K562 (cell line): ENCODE measurements around the gene SNX25. TPM values are rescaled to one million over a fixed set of nuclear protein-coding genes. Genes with fewer than 3 reads are reported as not detected.

Experiments used
- ATAC-seq: fragments of 200-7000 bp; cut with Tn5 transposase; 3 replicates; pipeline ENCODE4 v1.9.1; 2020; ENCODE audit warnings: moderate library complexity
- BruUV-seq: library from RNA; stranded (reverse); fragments of 400-500 nt; replicated peaks from 2 replicates; lab custom pipeline; 2021; lab: Mats Ljungman, UMichigan
- CTCF ChIA-PET: fragments of 300-600 bp; formaldehyde crosslinking; extraction: SDS; loops from one replicate; lab custom pipeline; 2021; ENCODE audit warnings: low intra/inter-chr PET ratio; lab: Yijun Ruan, JAX
- POLR2A ChIA-PET: fragments of 300-600, 350-650 bp; sonication (Branson Sonifier 250); formaldehyde crosslinking; extraction: SDS; loops from one replicate; lab custom pipeline; 2021; ENCODE audit warnings: antibody characterized with exemption, inconsistent platforms; lab: Yijun Ruan, JAX
- DNase-seq, 4 experiments: peaks; one replicate each; pipeline versions ENCODE4 v3.0.0 to v3.0.0-alpha.2; 2011 to 2018; ENCODE audit warnings: low spot score in 3 of 4, mixed read lengths in 3 of 4; ENCODE audit errors: extremely low read depth in 1 of 4
- FAIRE-seq: peaks from 2 replicates; lab custom pipeline; 2011; peaks lifted over from hg19 to GRCh38; lab: Jason Lieb, UNC
- H2AFZ ChIP-seq: 2 replicates; pipeline ENCODE4 v1.6.0; 2011; ENCODE audit warnings: low read depth, low read length, control low read depth, inconsistent platforms
- H3K27ac ChIP-seq: fragments of 200-600 bp; 3 replicates; pipeline ENCODE4 v1.8.0; 2011; ENCODE audit warnings: low read depth, mild to moderate bottlenecking, control low read depth, inconsistent platforms, low read length, moderate library complexity, mixed read lengths; ENCODE audit errors: extremely low read depth
- H3K27me3 ChIP-seq, 2 experiments: fragments of 300-600 bp in 1 of 2; 2 replicates in 1 of 2; 3 replicates in 1 of 2; pipeline versions ENCODE4 v1.6.0 to v1.8.0; 2011; ENCODE audit warnings: inconsistent platforms in 2 of 2, low read length in 2 of 2, mild to moderate bottlenecking in 1 of 2, mixed read lengths in 1 of 2, moderate library complexity in 1 of 2; ENCODE audit not compliant: control insufficient read depth in 2 of 2, insufficient read depth in 2 of 2
- H3K36me3 ChIP-seq: fragments of 300-600 bp; 3 replicates; pipeline ENCODE4 v1.8.0; 2011; ENCODE audit warnings: mild to moderate bottlenecking, low read length, inconsistent platforms; ENCODE audit not compliant: control insufficient read depth, insufficient read depth
- H3K4me1 ChIP-seq, 2 experiments: fragments of 200-600 bp in 1 of 2; replicated peaks in 1 of 2; 2 replicates in 1 of 2; 3 replicates in 1 of 2; pipeline versions ENCODE4 v1.5.1 to v1.8.0; 2011; ENCODE audit warnings: inconsistent platforms in 2 of 2, low read length in 2 of 2, mild to moderate bottlenecking in 1 of 2, mixed read lengths in 1 of 2, moderate library complexity in 1 of 2; ENCODE audit not compliant: control insufficient read depth in 2 of 2, insufficient read depth in 2 of 2
- H3K4me2 ChIP-seq: 2 replicates; pipeline ENCODE4 v1.6.1; 2011; ENCODE audit warnings: low read length, control low read depth, inconsistent platforms, mixed read lengths; ENCODE audit not compliant: insufficient read depth
- H3K4me3 ChIP-seq: fragments of 200-600 bp; sonication (generic), shearing (Covaris generic); 2 replicates; pipeline ENCODE4 v1.5.1; 2016; ENCODE audit warnings: control low read depth, inconsistent platforms
- H3K79me2 ChIP-seq: fragments of 200-600 bp; 3 replicates; pipeline ENCODE4 v1.8.0; 2011; ENCODE audit warnings: low read length, inconsistent platforms; ENCODE audit not compliant: control insufficient read depth, insufficient read depth
- H3K9ac ChIP-seq, 2 experiments: 2 replicates each; pipeline versions ENCODE4 v1.6.0 to v1.6.1; 2011; ENCODE audit warnings: low read depth in 2 of 2, low read length in 2 of 2, control low read depth in 1 of 2, inconsistent platforms in 1 of 2, mild to moderate bottlenecking in 1 of 2, mixed read lengths in 1 of 2; ENCODE audit not compliant: insufficient read depth in 1 of 2
- H3K9me1 ChIP-seq: one replicate; pipeline ENCODE4 v1.6.0; 2011; ENCODE audit warnings: inconsistent platforms, mild to moderate bottlenecking, low read length, moderate library complexity; ENCODE audit not compliant: control insufficient read depth, insufficient read depth
- H3K9me3 ChIP-seq: replicated peaks from 2 replicates; pipeline ENCODE4 v1.5.1; 2011; ENCODE audit warnings: low read depth, low read length, inconsistent platforms; ENCODE audit not compliant: control insufficient read depth, insufficient read depth
- H4K20me1 ChIP-seq: replicated peaks from 2 replicates; pipeline ENCODE4 v1.6.1; 2011; ENCODE audit warnings: low read length, inconsistent platforms, mixed read lengths; ENCODE audit not compliant: control insufficient read depth, insufficient read depth
- HINFP ChIP-seq: fragments of 450-650 bp; conservative IDR thresholded peaks from 2 replicates; pipeline ENCODE4 v1.6.1; 2016; ENCODE audit warnings: missing genetic modification characterization, low read depth, mild to moderate bottlenecking, control low read depth, missing compliant biosample characterization
- IFI16 ChIP-seq: fragments of 250-450 bp; sonication (Bioruptor Pico); IDR thresholded peaks from 2 replicates; pipeline ENCODE4 v2.1.2; 2022; ENCODE audit warnings: mild to moderate bottlenecking, inconsistent platforms
- MCM5 ChIP-seq: fragments of 450-650 bp; IDR thresholded peaks from 2 replicates; pipeline ENCODE4 v1.6.1; 2016; ENCODE audit warnings: low read depth
- PTBP1 ChIP-seq: fragments of 200-400 bp; formaldehyde crosslinking; IDR thresholded peaks from 2 replicates; pipeline ENCODE4 v1.6.1; 2017; ENCODE audit warnings: low read depth, low read length
- RFX5 ChIP-seq: IDR thresholded peaks from 2 replicates; pipeline ENCODE4 v1.6.1; 2011; ENCODE audit warnings: low read depth, mild to moderate bottlenecking, improper control_type of control experiment, low read length
- TGIF2 ChIP-seq: sonication (generic); formaldehyde crosslinking; IDR thresholded peaks from 2 replicates; pipeline ENCODE4 v1.8.1; 2022; ENCODE audit warnings: mild to moderate bottlenecking, missing genetic modification reagents, moderate library complexity
- WGBS: fragments of 100-300 bp; shearing (Covaris generic); methylation state at CpG from one replicate; pipeline ENCODE4 v1.1.6; 2016; ENCODE audit warnings: low coverage, mixed read lengths; ENCODE audit not compliant: insufficient coverage; ENCODE audit errors: missing lambda C conversion rate; 5-methylcytosine and 5-hydroxymethylcytosine counted together
- in situ Hi-C: fragments of 300-500 bp; cut with MboI; formaldehyde crosslinking; loops from 4 replicates; pipeline ENCODE4 v1.15.0; 2018; ENCODE audit warnings: inconsistent platforms, mixed read lengths
- intact Hi-C: fragments of 100-400 bp; cut with micrococcal nuclease; formaldehyde crosslinking; loops from 2 replicates; pipeline ENCODE4 v1.14.2; 2022
- polyA plus RNA-seq, 8 experiments: library from polyadenylated mRNA; depleted of rRNA in 4 of 8; stranded (reverse) in 5 of 8; unstranded in 3 of 8; fragments of >200 nt; fragmentation: Nextera tagmentation in 2 of 8; fragmentation: Illumina TruSeq in 1 of 8; extraction: Ambion mirVana in 2 of 8; extraction: Trizol in 1 of 8; gene quantifications; 2 replicates each; pipeline versions ENCODE4 v1.2.1 to v1.2.3, GENCODE V29; 2011 to 2014; ENCODE audit warnings: inconsistent platforms in 1 of 8, missing spikeins in 1 of 8
- total RNA-seq, 7 experiments: library from RNA; depleted of rRNA in 6 of 7; stranded (reverse); fragments of >200 nt in 6 of 7; fragmentation: Illumina TruSeq in 2 of 7; extraction: Trizol in 2 of 7; gene quantifications; 2 replicates each; pipeline versions ENCODE4 v1.2.1 to v1.2.3, GENCODE V29; 2011 to 2021; ENCODE audit warnings: low replicate concordance in 1 of 7

SNX25 gene
- total and polyA plus RNA-seq, 9 of the 15 experiments (the other 6 are each of a cell fraction or from before 2014, with no cell fraction given), result 2.5 to 23.4 (median 13.3) TPM

GRCh38 chr4:185212581-185212980 is 3.2 kb downstream of the SNX25 start:
- no peak for FAIRE-seq
- no peaks in the 10 kb centered on the region for H3K9me1 ChIP-seq
- no peak overlapping the region for H3K9ac ChIP-seq
- no peak overlapping the region for H2AFZ ChIP-seq
- peaks cover 47% of the 10 kb centered on the region for H3K79me2 ChIP-seq
- no peak for DNase-seq
- no peak for ATAC-seq
- H3K4me1 ChIP-seq, result peaks cover 28 to 36% of the 10 kb centered on the region in 2 experiments; a peak in 4 of 5 replicates
- no peak overlapping the region for H3K27ac ChIP-seq
- no peaks in the 10 kb centered on the region for H3K9me3 ChIP-seq
- ChIA-PET POLR2A (interaction anchor here (0.9 to 1.2 kb wide), 3 partner anchors 10 to 184 kb away, joined by 3 to 5 read pairs (median 5); partner anchors contain the start of gene ANKRD37), CTCF (no interaction called here)
- in situ Hi-C loops, result no loop called here
- peaks cover 13% of the 10 kb centered on the region for H4K20me1 ChIP-seq
- no peak overlapping the region for H3K4me3 ChIP-seq
- no peak overlapping the region for H3K4me2 ChIP-seq
- no peaks in the 10 kb centered on the region for H3K27me3 ChIP-seq
- intact Hi-C loops, result loop anchor here (5.0 kb wide), 1 partner anchor 35 kb away; no protein-coding TSS in a partner anchor
- BruUV-seq, result no TSS peak
- no peaks in the 10 kb centered on the region; the same call in 2 of the 3 replicates for H3K36me3 ChIP-seq
- 92% methylated on average over 4 of the region's 4 CpGs for WGBS
- TF ChIP-seq HINFP (tag) (no peak), IFI16 (no peak), MCM5 (no peak), PTBP1 (no peak), RFX5 (no peak), TGIF2 (CRISPR knock-in tag) (no peak)
